Activated CD8-positive, alpha-beta memory T cell treated with anti-CD3 and anti-CD28 coated beads, Interleukin-2, amount 50 U/mL, for 1 hour (primary cell): ENCODE data around the gene HPRT1.

Experiments used
- DNase-seq: peaks from one replicate; pipeline ENCODE4 v3.0.0-alpha.2; 2020; ENCODE audit errors: extremely low read depth

The HPRT1 gene

GRCh38 chrX:134476284-134476683 lies 16.3 kb downstream of the HPRT1 start:
- no peak for DNase-seq

DNA sequence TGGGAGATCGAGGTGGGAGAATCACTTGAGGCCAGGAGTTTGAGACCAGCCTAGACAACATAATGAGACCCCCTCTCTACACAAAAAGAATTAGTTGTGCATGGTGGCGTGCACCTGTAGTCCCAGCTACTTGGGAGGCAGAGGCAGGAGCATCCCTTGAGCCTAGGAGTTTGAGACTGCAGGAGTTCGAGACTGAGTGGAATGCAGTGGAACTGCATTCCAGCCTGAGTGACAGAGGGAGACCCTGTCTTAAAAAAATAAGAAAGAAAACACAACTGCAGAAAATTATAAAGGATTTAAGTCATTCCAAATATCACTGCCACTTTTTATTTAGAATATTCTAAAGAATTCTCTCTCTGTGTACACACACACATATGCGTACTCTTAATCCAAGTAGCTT lies 18.4 kb downstream of the HPRT1 start:
- DNase-seq: no peak

DNA sequence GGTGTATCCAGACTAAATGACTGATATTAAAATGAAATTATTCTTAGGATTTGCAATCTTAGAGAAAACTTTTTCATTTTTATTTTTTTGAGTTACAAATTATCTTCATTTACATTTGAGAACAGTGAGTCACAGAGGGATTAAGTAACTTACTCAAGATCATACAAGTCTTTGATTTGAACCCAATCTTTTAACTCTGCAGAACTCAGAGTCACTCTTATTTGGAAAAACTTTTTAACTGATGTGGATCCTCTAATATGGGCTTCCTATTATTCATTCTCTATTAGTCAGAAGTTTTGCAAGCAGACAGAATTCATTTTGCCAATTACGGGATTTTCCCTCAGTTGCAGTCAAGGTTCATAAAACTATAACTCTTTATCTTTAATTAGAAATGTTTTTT lies 20.1 kb downstream of the HPRT1 start:
- DNase-seq: no peak

DNA sequence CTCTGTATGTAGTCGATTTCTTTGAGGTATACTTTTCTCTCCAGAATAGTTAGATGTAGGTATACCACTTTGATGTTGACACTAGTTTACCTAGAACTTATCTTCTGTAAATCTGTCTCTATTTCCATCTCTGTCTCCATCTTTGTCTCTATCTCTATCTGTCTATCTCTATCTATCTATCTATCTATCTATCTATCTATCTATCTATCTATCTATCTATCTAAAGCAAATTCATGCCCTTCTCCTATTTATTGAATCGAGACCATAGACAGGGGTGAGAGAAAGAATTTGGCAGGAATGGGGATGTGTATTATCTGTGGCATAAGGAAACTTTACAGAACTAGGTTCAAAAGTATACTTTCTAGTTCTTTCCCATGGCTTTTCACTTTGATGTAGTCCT lies 21.4 kb downstream of the HPRT1 start:
- DNase-seq: no peak

DNA sequence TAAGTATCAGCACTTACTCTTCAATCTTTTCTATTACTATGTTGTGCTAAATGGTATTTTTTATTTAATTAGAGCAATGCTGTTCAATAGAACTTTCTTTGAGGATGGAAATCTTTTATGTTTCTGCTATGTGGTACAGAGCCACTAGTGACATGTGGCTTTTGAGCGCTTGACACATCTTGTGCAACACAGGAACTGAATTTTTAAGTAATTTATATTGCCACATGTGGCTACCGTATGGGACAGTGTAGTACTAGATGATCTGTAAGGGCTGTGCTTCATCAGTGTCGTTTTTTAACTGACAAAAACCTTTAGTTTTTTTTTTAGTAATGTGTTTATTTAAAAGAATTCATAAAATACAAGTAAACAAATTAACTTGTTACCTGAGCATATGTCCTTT lies 22.4 kb downstream of the HPRT1 start:
- no peak for DNase-seq

- no peak for DNase-seq
Measured at GRCh38 chrX:134484039-134484438, 24.1 kb downstream of the HPRT1 start.

- DNase-seq: no peak
Measured at GRCh38 chrX:134501941-134502340, 42.0 kb downstream of the HPRT1 start.

- DNase-seq: no peak
Measured at GRCh38 chrX:134502686-134503085, 42.7 kb downstream of the HPRT1 start.

DNA sequence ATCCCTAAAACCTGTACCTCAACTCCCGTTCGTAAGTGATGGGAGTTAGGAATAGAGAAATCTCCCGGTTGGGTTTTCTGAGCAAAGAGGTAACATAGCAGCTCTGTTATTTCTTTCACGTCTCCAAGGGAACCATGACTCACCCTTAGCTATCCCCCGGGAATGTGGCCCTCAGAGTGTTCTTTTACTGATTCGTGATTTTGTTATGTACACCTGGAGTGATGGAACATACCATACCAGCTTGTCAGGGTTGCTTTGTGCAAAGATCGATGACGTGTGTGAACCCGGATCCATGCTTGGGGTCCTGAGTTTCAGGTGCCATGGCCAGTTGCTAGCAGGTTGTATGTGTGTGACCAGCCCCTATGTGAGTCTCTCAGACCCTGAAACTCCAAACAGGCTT lies 52.6 kb downstream of the HPRT1 start:
- no peak for DNase-seq

DNA sequence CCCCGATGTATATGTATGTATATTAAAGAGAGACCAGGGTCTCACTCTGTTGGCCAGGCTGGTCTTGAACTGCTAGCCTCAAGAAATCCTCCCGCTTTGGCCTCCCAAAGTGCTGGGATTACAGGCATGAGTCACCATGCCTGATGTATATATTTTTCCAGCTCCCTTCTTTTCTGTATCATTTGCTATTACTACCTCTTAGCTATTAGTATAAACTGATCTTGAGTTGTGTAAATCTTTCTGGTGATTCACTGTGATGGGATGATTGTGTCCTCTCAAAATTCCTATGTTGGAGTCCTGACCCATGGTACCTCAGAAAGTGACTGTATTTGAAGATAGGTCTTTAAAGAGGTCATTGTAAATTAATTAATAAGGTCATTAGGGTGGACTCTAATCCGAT lies 53.1 kb downstream of the HPRT1 start:
- no peak for DNase-seq

- no peak for DNase-seq
Measured at GRCh38 chrX:134520860-134521390, 61.0 kb downstream of the HPRT1 start.

DNA sequence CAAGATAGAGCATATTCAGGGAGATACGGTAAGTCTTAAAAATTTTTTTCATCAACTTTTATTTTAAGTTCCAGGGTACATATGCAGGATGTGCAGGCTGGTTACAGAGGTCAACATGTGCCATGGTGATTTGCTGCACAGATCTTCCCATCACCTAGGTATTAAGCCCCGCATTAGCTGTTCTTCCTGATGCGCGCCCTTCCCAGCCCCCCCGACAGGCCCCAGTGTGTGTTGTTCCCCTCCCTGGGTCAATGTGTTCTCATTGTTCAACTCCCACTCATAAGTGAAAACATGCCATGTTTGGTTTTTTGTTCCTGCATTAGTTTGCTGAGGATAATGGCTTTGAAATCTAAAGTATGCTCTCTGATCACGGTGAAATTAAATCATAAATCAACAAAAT lies 64.2 kb downstream of the HPRT1 start:
- DNase-seq: no peak

- DNase-seq: no peak
Measured at GRCh38 chrX:134525086-134525792, 65.3 kb downstream of the HPRT1 start.

GRCh38 chrX:134526399-134526798 lies 66.4 kb downstream of the HPRT1 start:
- no peak for DNase-seq

DNA sequence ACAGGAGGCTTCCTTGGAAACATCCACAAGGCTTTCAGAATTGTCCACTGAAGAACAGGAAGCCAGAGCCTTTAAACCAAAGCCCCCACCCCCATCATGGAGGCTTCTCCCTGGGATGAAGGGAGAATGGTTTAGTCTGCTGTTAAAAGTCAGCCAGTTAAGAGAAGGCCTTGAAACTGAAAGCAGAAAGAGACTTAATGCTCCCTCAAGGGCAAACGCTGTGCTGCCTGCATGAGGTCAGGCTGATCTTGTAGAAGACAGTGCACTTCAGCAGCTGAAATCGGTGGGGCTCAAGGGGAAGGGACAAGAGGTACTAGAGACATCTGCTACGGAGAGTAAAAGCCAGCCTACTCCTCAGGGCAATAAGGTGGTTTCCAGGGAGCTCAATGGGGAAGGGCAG lies 69.0 kb downstream of the HPRT1 start:
- DNase-seq: no peak

GRCh38 chrX:134529481-134529880 lies 69.5 kb downstream of the HPRT1 start:
- DNase-seq: no peak

GRCh38 chrX:134530845-134531244 lies 70.9 kb downstream of the HPRT1 start:
- no peak for DNase-seq

DNA sequence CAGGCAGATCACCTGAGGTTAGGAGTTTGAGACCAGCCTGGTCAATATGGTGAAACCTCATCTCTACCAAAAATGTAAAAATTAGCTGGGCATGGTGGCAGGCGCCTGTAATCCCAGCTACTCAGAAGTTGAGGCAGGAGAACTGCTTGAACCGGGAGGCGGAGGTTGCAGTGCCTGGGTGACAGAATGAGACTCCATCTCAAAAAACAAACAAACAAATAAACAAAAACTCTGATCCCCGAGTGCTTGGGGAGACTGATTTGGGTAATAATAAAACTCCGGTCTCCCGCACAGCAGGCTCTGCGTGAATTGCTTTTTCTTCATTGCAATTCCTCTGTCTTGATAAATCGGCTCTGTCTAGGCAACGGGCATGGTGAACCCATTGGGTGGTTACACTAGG lies 73.4 kb downstream of the HPRT1 start:
- DNase-seq: no peak

DNA sequence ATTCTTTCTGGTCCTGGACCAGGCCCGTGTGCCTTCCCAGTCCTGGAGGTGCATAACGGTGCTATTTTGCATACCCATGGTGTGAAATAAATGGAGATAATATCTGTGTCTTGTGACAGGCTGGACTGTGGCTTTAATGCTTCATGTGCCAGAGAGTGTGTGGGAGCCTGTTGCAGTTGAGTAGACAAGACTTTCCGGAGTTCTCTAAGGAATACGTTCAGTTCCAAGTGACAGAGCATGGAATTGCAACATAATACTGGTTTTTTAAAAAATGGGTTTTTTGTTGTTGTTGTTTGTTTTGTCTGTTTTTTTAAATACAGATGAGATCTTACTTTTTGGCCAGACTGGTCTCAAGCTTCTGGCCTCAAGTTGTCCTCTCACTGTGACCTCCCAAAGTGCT lies 74.0 kb downstream of the HPRT1 start:
- DNase-seq: no peak

DNA sequence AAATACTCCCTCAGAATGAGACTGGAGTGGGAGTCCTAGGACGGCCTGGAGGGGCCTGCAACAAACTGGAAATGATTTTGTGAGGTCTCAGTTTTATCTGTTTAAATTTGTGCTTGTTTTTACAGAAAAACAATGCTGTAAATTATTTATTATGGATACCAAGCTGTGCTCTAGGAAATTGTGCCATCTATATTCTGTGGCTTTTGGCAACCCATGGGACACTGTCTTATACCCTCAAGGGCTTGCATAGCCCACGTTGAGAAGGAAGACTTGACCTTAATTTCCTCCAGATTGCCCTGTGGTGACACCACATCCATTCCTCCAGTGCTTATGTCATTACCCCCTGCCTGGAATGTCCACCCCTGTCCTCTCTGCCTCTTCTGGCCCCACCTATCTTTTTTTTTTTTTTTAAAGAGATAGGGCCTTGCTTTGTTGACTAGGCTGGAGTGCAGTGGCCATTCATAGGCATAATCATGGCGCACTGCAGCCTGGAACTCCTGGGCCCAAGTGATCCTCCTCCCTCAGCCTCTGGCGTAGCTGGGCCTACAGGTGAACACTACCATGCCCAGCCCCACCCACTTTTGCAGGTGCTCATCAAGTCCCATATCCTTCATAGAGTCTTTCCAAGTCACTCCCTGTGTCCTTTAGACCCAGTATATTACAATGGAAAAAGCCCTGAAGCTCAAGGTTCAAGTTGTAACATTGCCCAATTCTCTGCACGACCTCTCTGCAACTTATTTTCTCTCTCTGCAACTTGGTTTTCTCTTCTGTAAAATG lies 77.4 kb downstream of the HPRT1 start:
- no peak for DNase-seq

GRCh38 chrX:134538316-134538715 lies 78.4 kb downstream of the HPRT1 start:
- no peak for DNase-seq

GRCh38 chrX:134541906-134542305 lies 81.9 kb downstream of the HPRT1 start:
- DNase-seq: no peak

DNA sequence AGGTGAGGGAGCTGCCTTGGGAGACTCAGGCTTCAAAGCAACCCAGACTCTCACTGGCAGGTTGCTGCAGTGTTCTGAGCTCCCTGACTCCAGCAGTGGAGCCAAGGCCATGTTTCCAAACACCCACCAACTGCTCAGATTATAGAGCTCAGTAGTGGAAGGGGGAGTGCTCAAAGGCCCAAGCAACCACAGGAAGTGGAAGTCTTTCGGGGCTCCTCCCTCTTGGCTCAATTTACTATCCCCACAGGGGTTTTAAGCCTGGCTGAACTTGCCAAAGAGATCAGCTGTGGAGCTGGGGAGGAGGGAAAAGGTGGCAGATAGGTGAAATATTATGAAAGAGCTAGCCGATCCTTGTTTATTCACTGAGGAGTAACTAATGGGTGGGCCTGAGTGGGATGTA lies 82.5 kb downstream of the HPRT1 start:
- no peak for DNase-seq
